K562 (cell line): ENCODE measurements around the gene ANAPC4. TPM values are rescaled to one million over a fixed set of nuclear protein-coding genes. Genes with fewer than 3 reads are reported as not detected.

ENCODE experiments used
- ARHGAP35 ChIP-seq: fragments of 450-650 bp; IDR thresholded peaks from 2 replicates; pipeline ENCODE4 v1.6.1; 2018; ENCODE audit not compliant: partially characterized antibody
- BACH1 ChIP-seq: fragments of 200-800 bp; sonication (Bioruptor generic); IDR thresholded peaks from 2 replicates; pipeline ENCODE4 v1.6.1; 2016; ENCODE audit warnings: missing genetic modification characterization, missing compliant biosample characterization
- FOXM1 ChIP-seq, 2 experiments: fragments of 450-650 bp in 1 of 2; sonication (generic) in 1 of 2; formaldehyde crosslinking in 1 of 2; IDR thresholded peaks; 2 replicates each; pipeline versions ENCODE4 v1.6.1 to v1.9.0; 2017 to 2022; ENCODE audit warnings: low read depth in 2 of 2, mild to moderate bottlenecking in 2 of 2, missing genetic modification reagents in 1 of 2, moderate library complexity in 1 of 2
- POLR3A ChIP-seq: IDR thresholded peaks from 2 replicates; pipeline ENCODE4 v1.6.1; 2011; ENCODE audit warnings: borderline replicate concordance, mild to moderate bottlenecking, moderate library complexity; ENCODE audit not compliant: insufficient read length, insufficient read depth; ENCODE audit errors: extremely low read depth
- SP2 ChIP-seq: IDR thresholded peaks from 2 replicates; pipeline ENCODE4 v1.6.1; 2011; ENCODE audit warnings: mild to moderate bottlenecking, low read depth, low read length, moderate library complexity; ENCODE audit not compliant: poor library complexity, severe bottlenecking; ENCODE audit errors: extremely low read depth
- ZBTB8A ChIP-seq: fragments of 450-650 bp; IDR thresholded peaks from 2 replicates; pipeline ENCODE4 v1.6.1; 2018; ENCODE audit warnings: mild to moderate bottlenecking, moderate library complexity; ENCODE audit not compliant: partially characterized antibody
- ZFPM2 ChIP-seq: fragments of 250-450 bp; sonication (Bioruptor Pico); IDR thresholded peaks from 2 replicates; pipeline ENCODE4 v1.5.1; 2022; ENCODE audit warnings: mild to moderate bottlenecking
- ZNF217 ChIP-seq: sonication (generic); formaldehyde crosslinking; IDR thresholded peaks from 2 replicates; pipeline ENCODE4 v1.8.0; 2022; ENCODE audit warnings: mild to moderate bottlenecking, missing genetic modification reagents
- ZNF76 ChIP-seq: fragments of 250-450 bp; sonication (Bioruptor Pico); IDR thresholded peaks from 2 replicates; pipeline ENCODE4 v1.4.0; 2020; ENCODE audit warnings: mild to moderate bottlenecking, moderate library complexity, borderline replicate concordance
- ZSCAN32 ChIP-seq: fragments of 450-650 bp; formaldehyde crosslinking; IDR thresholded peaks from 2 replicates; pipeline ENCODE4 v1.4.0; 2020; ENCODE audit warnings: mild to moderate bottlenecking, moderate library complexity
- polyA plus RNA-seq, 8 experiments: library from polyadenylated mRNA; depleted of rRNA in 4 of 8; stranded (reverse) in 5 of 8; unstranded in 3 of 8; fragments of >200 nt; fragmentation: Nextera tagmentation in 2 of 8; fragmentation: Illumina TruSeq in 1 of 8; extraction: Ambion mirVana in 2 of 8; extraction: Trizol in 1 of 8; gene quantifications; 2 replicates each; pipeline versions ENCODE4 v1.2.1 to v1.2.3, GENCODE V29; 2011 to 2014; ENCODE audit warnings: inconsistent platforms in 1 of 8, missing spikeins in 1 of 8
- total RNA-seq, 7 experiments: library from RNA; depleted of rRNA in 6 of 7; stranded (reverse); fragments of >200 nt in 6 of 7; fragmentation: Illumina TruSeq in 2 of 7; extraction: Trizol in 2 of 7; gene quantifications; 2 replicates each; pipeline versions ENCODE4 v1.2.1 to v1.2.3, GENCODE V29; 2011 to 2021; ENCODE audit warnings: low replicate concordance in 1 of 7
- TF ChIP-seq, protein P1 (sequence below), 3 experiments: fragments of 200-800 bp in 1 of 3; sonication (Bioruptor generic) in 1 of 3; sonication (generic) in 1 of 3; formaldehyde crosslinking in 1 of 3; IDR thresholded peaks; 2 replicates each; pipeline versions ENCODE4 v1.6.1 to v1.8.0; 2016 to 2022; ENCODE audit warnings: mild to moderate bottlenecking in 2 of 3, missing compliant biosample characterization in 2 of 3, missing genetic modification characterization in 2 of 3, missing genetic modification reagents in 1 of 3
- TF ChIP-seq, protein P2 (sequence below): fragments of 200-800 bp; sonication (Bioruptor generic); IDR thresholded peaks from 2 replicates; pipeline ENCODE4 v1.6.1; 2017; ENCODE audit warnings: missing genetic modification characterization, missing compliant biosample characterization
- TF ChIP-seq, protein P3 (sequence below): IDR thresholded peaks from 2 replicates; pipeline ENCODE4 v1.6.1; 2016; ENCODE audit warnings: missing genetic modification characterization, missing compliant biosample characterization

ANAPC4 gene
- total and polyA plus RNA-seq, 9 of the 15 experiments (the other 6 are each of a cell fraction or from before 2014, with no cell fraction given): 23.9 to 47.0 (median 31.9) TPM

DNA sequence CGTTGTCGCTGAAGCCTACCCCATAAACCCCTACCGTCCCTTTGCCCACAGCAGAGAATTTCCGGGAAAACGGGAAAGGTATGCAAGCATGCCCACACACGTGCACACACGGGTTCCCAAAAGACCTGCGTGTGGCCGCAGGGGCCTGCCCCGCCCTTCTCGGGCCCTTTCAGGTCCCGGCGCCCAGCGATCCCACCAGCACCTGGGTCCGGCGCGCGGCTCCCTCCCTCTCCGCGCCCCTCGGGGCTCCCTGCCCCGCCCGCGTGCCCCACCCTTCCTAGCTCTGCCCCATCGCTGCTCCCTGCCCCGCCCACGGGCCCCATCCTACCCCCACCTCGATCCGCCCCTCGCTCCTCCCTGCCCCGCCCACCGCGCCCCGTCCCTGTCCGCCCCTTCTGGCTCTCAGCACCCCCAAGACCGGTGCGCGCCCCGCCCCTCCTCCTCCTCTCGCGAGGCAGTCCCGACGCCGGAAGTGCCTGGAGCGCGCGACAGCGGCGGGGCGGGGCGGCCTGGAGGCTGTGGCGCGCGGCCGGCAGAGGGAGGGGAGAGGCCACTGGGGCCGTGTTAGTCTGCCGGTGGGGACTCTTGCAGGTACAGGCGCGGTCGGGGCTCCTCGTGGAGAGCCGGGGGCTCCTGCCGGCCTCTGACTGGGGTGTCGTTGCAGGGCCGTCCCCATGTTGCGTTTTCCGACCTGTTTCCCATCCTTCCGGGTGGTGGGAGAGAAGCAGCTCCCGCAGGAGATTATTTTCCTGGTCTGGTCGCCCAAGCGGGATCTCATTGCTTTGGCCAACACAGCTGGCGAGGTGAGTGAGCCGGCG is at the start of gene ANAPC4 (continued):
- TF ChIP-seq ZBTB8A (no peak), BACH1 (no peak), SP2 (no peak), FOXM1 (IDR thresholded peaks at IDR 0.05; ENCODE audit: low read depth) (no peak), FOXM1 (CRISPR knock-in tag; IDR thresholded peaks at IDR 0.05; ENCODE audit: low read depth) (0 out of 2 replicates have a peak, but pooled peaks have one; percentile 37), ZNF76 (CRISPR knock-in tag) (no peak), POLR3A (no peak), ZSCAN32 (0 out of 2 replicates have a peak, but pooled peaks have one; percentile 12), ZFPM2 (CRISPR knock-in tag) (no peak), ZNF217 (CRISPR knock-in tag) (no peak), ARHGAP35 (no peak)
- TF ChIP-seq, protein P1, sequence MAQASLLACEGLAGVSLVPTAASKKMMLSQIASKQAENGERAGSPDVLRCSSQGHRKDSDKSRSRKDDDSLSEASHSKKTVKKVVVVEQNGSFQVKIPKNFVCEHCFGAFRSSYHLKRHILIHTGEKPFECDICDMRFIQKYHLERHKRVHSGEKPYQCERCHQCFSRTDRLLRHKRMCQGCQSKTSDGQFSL (CRISPR knock-in tag; IDR thresholded peaks at IDR 0.05): peak; percentile 82; the same call in 1 of the 2 replicates
- TF ChIP-seq, protein P1 (tag; IDR thresholded peaks at IDR 0.05): peak in 1 of 2 experiments; percentile 61; a peak in 2 of 4 replicates
- TF ChIP-seq, protein P2, sequence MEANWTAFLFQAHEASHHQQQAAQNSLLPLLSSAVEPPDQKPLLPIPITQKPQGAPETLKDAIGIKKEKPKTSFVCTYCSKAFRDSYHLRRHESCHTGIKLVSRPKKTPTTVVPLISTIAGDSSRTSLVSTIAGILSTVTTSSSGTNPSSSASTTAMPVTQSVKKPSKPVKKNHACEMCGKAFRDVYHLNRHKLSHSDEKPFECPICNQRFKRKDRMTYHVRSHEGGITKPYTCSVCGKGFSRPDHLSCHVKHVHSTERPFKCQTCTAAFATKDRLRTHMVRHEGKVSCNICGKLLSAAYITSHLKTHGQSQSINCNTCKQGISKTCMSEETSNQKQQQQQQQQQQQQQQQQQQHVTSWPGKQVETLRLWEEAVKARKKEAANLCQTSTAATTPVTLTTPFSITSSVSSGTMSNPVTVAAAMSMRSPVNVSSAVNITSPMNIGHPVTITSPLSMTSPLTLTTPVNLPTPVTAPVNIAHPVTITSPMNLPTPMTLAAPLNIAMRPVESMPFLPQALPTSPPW: peak; percentile 97
- TF ChIP-seq, protein P3, sequence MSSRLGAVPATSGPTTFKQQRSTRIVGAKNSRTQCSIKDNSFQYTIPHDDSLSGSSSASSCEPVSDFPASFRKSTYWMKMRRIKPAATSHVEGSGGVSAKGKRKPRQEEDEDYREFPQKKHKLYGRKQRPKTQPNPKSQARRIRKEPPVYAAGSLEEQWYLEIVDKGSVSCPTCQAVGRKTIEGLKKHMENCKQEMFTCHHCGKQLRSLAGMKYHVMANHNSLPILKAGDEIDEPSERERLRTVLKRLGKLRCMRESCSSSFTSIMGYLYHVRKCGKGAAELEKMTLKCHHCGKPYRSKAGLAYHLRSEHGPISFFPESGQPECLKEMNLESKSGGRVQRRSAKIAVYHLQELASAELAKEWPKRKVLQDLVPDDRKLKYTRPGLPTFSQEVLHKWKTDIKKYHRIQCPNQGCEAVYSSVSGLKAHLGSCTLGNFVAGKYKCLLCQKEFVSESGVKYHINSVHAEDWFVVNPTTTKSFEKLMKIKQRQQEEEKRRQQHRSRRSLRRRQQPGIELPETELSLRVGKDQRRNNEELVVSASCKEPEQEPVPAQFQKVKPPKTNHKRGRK: no peak
